HCT116 (cell line): ENCODE data around the gene PIK3CA. TPM values are rescaled to one million over a fixed set of nuclear protein-coding genes. Genes with fewer than 3 reads are reported as not detected.

Experiments
- ATAC-seq: fragments of 200-7000 bp; cut with Tn5 transposase; 2 replicates; pipeline ENCODE4 v1.9.1; 2020; ENCODE audit warnings: mild to moderate bottlenecking, moderate library complexity
- BruUV-seq: library from RNA; stranded (reverse); fragments of 400-500 nt; replicated peaks from 2 replicates; lab custom pipeline; 2021; lab: Mats Ljungman, UMichigan
- CTCF ChIA-PET: fragments of 300-600 bp; sonication (Branson Sonifier 250); formaldehyde crosslinking; loops from one replicate; lab custom pipeline; 2021; ENCODE audit warnings: antibody characterized with exemption; lab: Charles Lee
- POLR2A ChIA-PET: fragments of 300-600, 350-600 bp; sonication (Branson Sonifier 250); formaldehyde crosslinking; loops from one replicate; lab custom pipeline; 2021; ENCODE audit warnings: antibody characterized with exemption; lab: Charles Lee
- RAD21 ChIA-PET, 2 experiments: fragments of 300-600 bp; sonication (Branson Sonifier 250); formaldehyde crosslinking; loops; one replicate each; lab custom pipeline; 2023; ENCODE audit warnings: low total read pairs in 2 of 2; ENCODE audit not compliant: uncharacterized antibody in 2 of 2, unreplicated experiment in 2 of 2, low non-redundant PET in 1 of 2; lab: Charles Lee
- DNase-seq: peaks from one replicate; pipeline ENCODE4 v3.0.0-alpha.2; 2010; ENCODE audit warnings: low read depth, low spot score
- H2AFZ ChIP-seq: fragments of 200-600 bp; shearing (Covaris generic), sonication (generic); 2 replicates; pipeline ENCODE4 v1.6.1; 2017; ENCODE audit warnings: low read depth, mixed run types, mixed read lengths, antibody characterized with exemption, low read length; ENCODE audit not compliant: poor library complexity, severe bottlenecking
- H3K27ac ChIP-seq: 2 replicates; pipeline ENCODE4 v1.5.1; 2012; ENCODE audit warnings: low read depth, low read length
- H3K27me3 ChIP-seq: fragments of 200-600 bp; sonication (generic); 2 replicates; pipeline ENCODE4 v1.6.1; 2016; ENCODE audit warnings: mixed run types, low read length, mixed read lengths; ENCODE audit not compliant: insufficient read depth
- H3K36me3 ChIP-seq, 2 experiments: fragments of 200-500 bp in 1 of 2; fragments of 200-600 bp in 1 of 2; sonication (Bioruptor generic) in 1 of 2; sonication (generic) in 1 of 2; 2 replicates each; pipeline versions ENCODE4 v1.5.1 to v1.6.1; 2014 to 2016; ENCODE audit warnings: low read length in 2 of 2, inconsistent platforms in 1 of 2, mixed read lengths in 1 of 2, mixed run types in 1 of 2; ENCODE audit not compliant: insufficient read depth in 2 of 2, control insufficient read depth in 1 of 2
- H3K4me1 ChIP-seq, 2 experiments: fragments of 200-600 bp in 1 of 2; sonication (generic) in 1 of 2; 2 replicates each; pipeline versions ENCODE4 v1.5.1 to v1.6.1; 2012 to 2017; ENCODE audit warnings: low read length in 2 of 2, inconsistent platforms in 1 of 2, mild to moderate bottlenecking in 1 of 2, mixed read lengths in 1 of 2, mixed run types in 1 of 2, moderate library complexity in 1 of 2; ENCODE audit not compliant: insufficient read depth in 2 of 2, control insufficient read depth in 1 of 2
- H3K4me2 ChIP-seq: fragments of 200-600 bp; sonication (generic); 2 replicates; pipeline ENCODE4 v1.6.1; 2017; ENCODE audit warnings: mixed run types, low read length, mixed read lengths
- H3K4me3 ChIP-seq, 2 experiments: fragments of 200-600 bp in 1 of 2; sonication (generic) in 1 of 2; replicated peaks in 1 of 2; 2 replicates each; pipeline ENCODE4 v1.5.1; 2011 to 2016; ENCODE audit warnings: low read length in 2 of 2, control low read depth in 1 of 2, low read depth in 1 of 2, mild to moderate bottlenecking in 1 of 2, mixed read lengths in 1 of 2, mixed run types in 1 of 2
- H3K79me2 ChIP-seq: fragments of 200-600 bp; sonication (generic); 2 replicates; pipeline ENCODE4 v1.6.1; 2017; ENCODE audit warnings: mild to moderate bottlenecking, mixed run types, low read length, moderate library complexity, mixed read lengths; ENCODE audit not compliant: insufficient read depth
- H3K9ac ChIP-seq: fragments of 200-600 bp; sonication (generic); 2 replicates; pipeline ENCODE4 v1.6.1; 2016; ENCODE audit warnings: low read length, mixed read lengths
- H3K9me2 ChIP-seq: fragments of 200-600 bp; sonication (generic), shearing (Covaris generic); 2 replicates; pipeline ENCODE4 v1.6.1; 2017; ENCODE audit warnings: mixed run types, mild to moderate bottlenecking, moderate library complexity; ENCODE audit not compliant: insufficient read depth
- H3K9me3 ChIP-seq, 2 experiments: fragments of 200-500 bp in 1 of 2; fragments of 200-600 bp in 1 of 2; sonication (Bioruptor generic) in 1 of 2; sonication (generic) in 1 of 2; 2 replicates each; pipeline ENCODE4 v1.6.1; 2014 to 2017; ENCODE audit warnings: low read length in 2 of 2, mixed read lengths in 2 of 2, inconsistent platforms in 1 of 2, low read depth in 1 of 2, mild to moderate bottlenecking in 1 of 2, mixed run types in 1 of 2, moderate library complexity in 1 of 2; ENCODE audit not compliant: control insufficient read depth in 1 of 2, insufficient read depth in 1 of 2
- H4K20me1 ChIP-seq: fragments of 200-600 bp; sonication (generic), shearing (Covaris generic); 2 replicates; pipeline ENCODE4 v1.6.1; 2017; ENCODE audit warnings: mixed run types, mild to moderate bottlenecking, moderate library complexity; ENCODE audit not compliant: insufficient read depth
- CEBPB ChIP-seq: IDR thresholded peaks from 2 replicates; pipeline ENCODE4 v1.6.1; 2012; ENCODE audit warnings: low read depth
- CTCF ChIP-seq, 3 experiments: fragments of 200-600 bp in 1 of 3; sonication (generic) in 1 of 3; IDR thresholded peaks in 2 of 3; conservative IDR thresholded peaks in 1 of 3; 2 replicates each; pipeline ENCODE4 v1.5.1; 2012 to 2017; ENCODE audit warnings: low read depth in 2 of 3, low read length in 2 of 3, antibody characterized with exemption in 1 of 3, borderline replicate concordance in 1 of 3, control low read depth in 1 of 3, mild to moderate bottlenecking in 1 of 3, mixed read lengths in 1 of 3, mixed run types in 1 of 3, moderate library complexity in 1 of 3; ENCODE audit not compliant: insufficient read depth in 1 of 3
- EZH2 ChIP-seq: fragments of 200-600 bp; sonication (generic); IDR thresholded peaks from 2 replicates; pipeline ENCODE4 v1.6.1; 2017; ENCODE audit warnings: antibody characterized with exemption, mixed run types
- EZH2phosphoT487 ChIP-seq: fragments of 200-600 bp; IDR thresholded peaks from 2 replicates; pipeline ENCODE4 v1.6.1; 2018; ENCODE audit warnings: antibody characterized with exemption, borderline replicate concordance
- JUND ChIP-seq: IDR thresholded peaks from 2 replicates; pipeline ENCODE4 v1.6.1; 2012
- POLR2A ChIP-seq: IDR thresholded peaks from 2 replicates; pipeline ENCODE4 v1.7.0; 2011; ENCODE audit warnings: borderline replicate concordance; ENCODE audit not compliant: insufficient read depth, insufficient read length; ENCODE audit errors: extremely low read depth
- POLR2AphosphoS5 ChIP-seq: IDR thresholded peaks from 2 replicates; pipeline ENCODE4 v1.6.1; 2011; ENCODE audit warnings: mild to moderate bottlenecking, low read depth, low read length, moderate library complexity
- REST ChIP-seq: IDR thresholded peaks from 2 replicates; pipeline ENCODE4 v1.6.1; 2012; ENCODE audit warnings: low read depth
- SIN3A ChIP-seq: IDR thresholded peaks from 2 replicates; pipeline ENCODE4 v1.6.1; 2012; ENCODE audit warnings: low read depth
- SP1 ChIP-seq: IDR thresholded peaks from 2 replicates; pipeline ENCODE4 v1.6.1; 2012; ENCODE audit warnings: low read depth
- SRF ChIP-seq: IDR thresholded peaks from 2 replicates; pipeline ENCODE4 v1.6.1; 2012; ENCODE audit warnings: low read depth
- TCF7L2 ChIP-seq: IDR thresholded peaks from 2 replicates; pipeline ENCODE4 v1.7.0; 2011; ENCODE audit warnings: borderline replicate concordance, inconsistent platforms; ENCODE audit not compliant: insufficient read depth, insufficient read length; ENCODE audit errors: extremely low read depth
- YY1 ChIP-seq: IDR thresholded peaks from 2 replicates; pipeline ENCODE4 v1.6.1; 2011; ENCODE audit warnings: low read length, low read depth, moderate library complexity, mild to moderate bottlenecking; ENCODE audit not compliant: insufficient replicate concordance; ENCODE audit errors: extremely low read depth
- ZBTB33 ChIP-seq: IDR thresholded peaks from 2 replicates; pipeline ENCODE4 v1.6.1; 2011; ENCODE audit warnings: mild to moderate bottlenecking, low read length, moderate library complexity; ENCODE audit not compliant: insufficient replicate concordance; ENCODE audit errors: extremely low read depth
- ZFX ChIP-seq: fragments of 450-650 bp; IDR thresholded peaks from 2 replicates; pipeline ENCODE4 v1.6.1; 2017
- ZNF274 ChIP-seq: fragments of 200-500 bp; sonication (Bioruptor generic); IDR thresholded peaks from 2 replicates; pipeline ENCODE4 v1.6.1; 2014; ENCODE audit warnings: mild to moderate bottlenecking, low read depth, low read length, inconsistent platforms
- intact Hi-C: fragments of 100-400 bp; cut with micrococcal nuclease; formaldehyde crosslinking; loops from 2 replicates; pipeline ENCODE4 v1.10.0; 2022
- total RNA-seq: library from RNA; stranded (reverse); gene quantifications from one replicate; pipeline ENCODE4 v1.2.1, GENCODE V29; 2021; ENCODE audit not compliant: unreplicated experiment

Gene PIK3CA
- total RNA-seq, 1 experiment from 2014 or later: 17.9 TPM

- Histone ChIP-seq H3K9ac (no peak overlapping the region), H3K4me2 (no peak overlapping the region), H2AFZ (no peak overlapping the region), H3K79me2 (no peaks in the 10 kb centered on the region), H3K27me3 (no peaks in the 10 kb centered on the region), H3K9me3 (no peaks in the 10 kb centered on the region), H4K20me1 (no peaks in the 10 kb centered on the region), H3K27ac (no peak overlapping the region), H3K9me2 (no peaks in the 10 kb centered on the region), H3K36me3 (0 out of 4 replicates have a peak, but pooled peaks cover 0 to 5% of the 10 kb centered on the region in 2 experiments), H3K4me3 (no peak overlapping the region), H3K4me1 (peaks cover 0 to 8% of the 10 kb centered on the region in 2 experiments; a peak in 2 of 4 replicates)
- DNase-seq (no peak), ATAC-seq (no peak)
- POLR2A ChIA-PET: no interaction called here
- BruUV-seq: no TSS peak
- RAD21 ChIA-PET: no interaction called here
- intact Hi-C loops: no loop called here
- TF ChIP-seq ZBTB33 (no peak), ZNF274 (no peak), CTCF (IDR thresholded peaks at IDR 0.05 in 2 of 3, conservative IDR thresholded peaks at IDR 0.05 in 1 of 3; ENCODE audit: borderline replicate concordance in 1 of 3, insufficient read depth in 1 of 3, low read depth in 2 of 3, low read length in 2 of 3) (no peak), CEBPB (no peak), ZFX (no peak), REST (no peak), SP1 (no peak), POLR2AphosphoS5 (no peak), EZH2 (no peak), SIN3A (no peak), SRF (no peak), TCF7L2 (no peak), POLR2A (no peak), JUND (no peak), EZH2phosphoT487 (no peak), YY1 (no peak)
- CTCF ChIA-PET: no interaction called here
Measured at GRCh38 chr3:179229177-179229576, 81.0 kb downstream of the PIK3CA start.
